ENCODE data around the gene PTPRG. TPM values are rescaled to one million over a fixed set of nuclear protein-coding genes. Genes with fewer than 3 reads are reported as not detected.

PTPRG gene
- total RNA-seq, 1 donor from 2014 or later: 39.6 TPM

- Histone ChIP-seq H3K79me2 (ENCODE audit: insufficient read depth, low read length) (no peaks in the 10 kb centered on the region), H3K36me3 (ENCODE audit: insufficient read depth, low read length) (no peaks in the 10 kb centered on the region), H3K4me2 (ENCODE audit: low read length) (no peak overlapping the region), H4K20me1 (ENCODE audit: insufficient read depth, low read length) (no peaks in the 10 kb centered on the region), H3K4me3 (ENCODE audit: insufficient read depth, low read depth, low read length) (no peak overlapping the region), H3K9ac (ENCODE audit: low read length) (no peak overlapping the region), H3K9me3 (ENCODE audit: insufficient read depth, low read depth, low read length) (no peaks in the 10 kb centered on the region), H2AFZ (ENCODE audit: low read depth, low read length) (no peak overlapping the region), H3K27ac (ENCODE audit: low read depth, low read length) (no peak overlapping the region), H3K27me3 (ENCODE audit: insufficient read depth, low read length) (no peaks in the 10 kb centered on the region), H3K4me1 (ENCODE audit: insufficient read depth, low read length) (no peaks in the 10 kb centered on the region)
- Mint-ChIP-seq H3K36me3 (ENCODE audit: low read depth, unreplicated experiment) (no peaks in the 10 kb centered on the region), H3K27ac (ENCODE audit: unreplicated experiment) (no peak overlapping the region), H3K4me3 (ENCODE audit: unreplicated experiment) (no peak overlapping the region), H3K9me3 (ENCODE audit: unreplicated experiment) (no peaks in the 10 kb centered on the region), H3K4me1 (ENCODE audit: low read depth, unreplicated experiment) (peaks cover 6% of the 10 kb centered on the region), H3K27me3 (ENCODE audit: low read depth, unreplicated experiment) (no peaks in the 10 kb centered on the region)
- TF ChIP-seq EZH2 (IDR thresholded peaks at IDR 0.05; ENCODE audit: insufficient read depth, low read length): no peak
- TF ChIP-seq, protein P1, sequence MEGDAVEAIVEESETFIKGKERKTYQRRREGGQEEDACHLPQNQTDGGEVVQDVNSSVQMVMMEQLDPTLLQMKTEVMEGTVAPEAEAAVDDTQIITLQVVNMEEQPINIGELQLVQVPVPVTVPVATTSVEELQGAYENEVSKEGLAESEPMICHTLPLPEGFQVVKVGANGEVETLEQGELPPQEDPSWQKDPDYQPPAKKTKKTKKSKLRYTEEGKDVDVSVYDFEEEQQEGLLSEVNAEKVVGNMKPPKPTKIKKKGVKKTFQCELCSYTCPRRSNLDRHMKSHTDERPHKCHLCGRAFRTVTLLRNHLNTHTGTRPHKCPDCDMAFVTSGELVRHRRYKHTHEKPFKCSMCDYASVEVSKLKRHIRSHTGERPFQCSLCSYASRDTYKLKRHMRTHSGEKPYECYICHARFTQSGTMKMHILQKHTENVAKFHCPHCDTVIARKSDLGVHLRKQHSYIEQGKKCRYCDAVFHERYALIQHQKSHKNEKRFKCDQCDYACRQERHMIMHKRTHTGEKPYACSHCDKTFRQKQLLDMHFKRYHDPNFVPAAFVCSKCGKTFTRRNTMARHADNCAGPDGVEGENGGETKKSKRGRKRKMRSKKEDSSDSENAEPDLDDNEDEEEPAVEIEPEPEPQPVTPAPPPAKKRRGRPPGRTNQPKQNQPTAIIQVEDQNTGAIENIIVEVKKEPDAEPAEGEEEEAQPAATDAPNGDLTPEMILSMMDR (IDR thresholded peaks at IDR 0.05; ENCODE audit: insufficient read depth, low read depth, low read length): no peak
- FAIRE-seq (no peak), DNase-seq (ENCODE audit: low read depth) (no peak)
Observed at GRCh38 chr3:62088472-62089104, 527.2 kb downstream of the PTPRG start.

DNA sequence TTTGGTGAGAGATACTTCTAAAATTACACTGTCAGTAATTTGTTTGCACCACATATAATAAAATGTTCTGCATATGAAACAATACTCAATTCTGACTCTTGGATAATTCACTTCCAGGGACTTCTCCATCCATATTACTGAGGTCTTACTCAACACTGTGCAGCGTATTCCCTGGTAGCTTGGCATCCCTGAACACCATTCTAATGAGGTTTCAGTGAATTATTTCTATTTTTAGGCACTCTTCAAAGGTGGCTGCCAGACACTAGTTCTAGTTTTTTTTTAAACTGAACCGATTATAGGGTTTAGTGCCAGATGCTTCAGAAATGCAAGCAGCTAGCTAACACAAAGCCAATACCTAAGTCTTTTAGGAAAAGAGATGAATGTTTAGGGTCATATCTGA is 528.7 kb downstream of the PTPRG start:
- no peaks in the 10 kb centered on the region for H3K36me3 ChIP-seq (ENCODE audit: insufficient read depth, low read length)
- H3K9ac ChIP-seq (ENCODE audit: low read length): no peak overlapping the region
- H4K20me1 ChIP-seq (ENCODE audit: insufficient read depth, low read length): no peaks in the 10 kb centered on the region
- H3K27ac Mint-ChIP-seq (ENCODE audit: unreplicated experiment): no peak overlapping the region
- H3K27ac ChIP-seq (ENCODE audit: low read depth, low read length): no peak overlapping the region
- no peaks in the 10 kb centered on the region for H3K9me3 Mint-ChIP-seq (ENCODE audit: unreplicated experiment)
- H3K4me2 ChIP-seq (ENCODE audit: low read length): no peak overlapping the region
- H3K4me3 ChIP-seq (ENCODE audit: insufficient read depth, low read depth, low read length): no peak overlapping the region
- peaks cover 1% of the 10 kb centered on the region for H3K36me3 Mint-ChIP-seq (ENCODE audit: low read depth, unreplicated experiment)
- no peaks in the 10 kb centered on the region for H3K27me3 ChIP-seq (ENCODE audit: insufficient read depth, low read length)
- H3K79me2 ChIP-seq (ENCODE audit: insufficient read depth, low read length): no peaks in the 10 kb centered on the region
- FAIRE-seq (no peak), DNase-seq (ENCODE audit: low read depth) (no peak)
- H3K27me3 Mint-ChIP-seq (ENCODE audit: low read depth, unreplicated experiment): no peaks in the 10 kb centered on the region
- no peak overlapping the region for H2AFZ ChIP-seq (ENCODE audit: low read depth, low read length)
- H3K4me3 Mint-ChIP-seq (ENCODE audit: unreplicated experiment): no peak overlapping the region
- H3K4me1 Mint-ChIP-seq (ENCODE audit: low read depth, unreplicated experiment): no peaks in the 10 kb centered on the region
- TF ChIP-seq, protein P1 (IDR thresholded peaks at IDR 0.05; ENCODE audit: insufficient read depth, low read depth, low read length): no peak
- TF ChIP-seq EZH2 (IDR thresholded peaks at IDR 0.05; ENCODE audit: insufficient read depth, low read length): no peak
- H3K4me1 ChIP-seq (ENCODE audit: insufficient read depth, low read length): no peaks in the 10 kb centered on the region
- H3K9me3 ChIP-seq (ENCODE audit: insufficient read depth, low read depth, low read length): no peaks in the 10 kb centered on the region

DNA sequence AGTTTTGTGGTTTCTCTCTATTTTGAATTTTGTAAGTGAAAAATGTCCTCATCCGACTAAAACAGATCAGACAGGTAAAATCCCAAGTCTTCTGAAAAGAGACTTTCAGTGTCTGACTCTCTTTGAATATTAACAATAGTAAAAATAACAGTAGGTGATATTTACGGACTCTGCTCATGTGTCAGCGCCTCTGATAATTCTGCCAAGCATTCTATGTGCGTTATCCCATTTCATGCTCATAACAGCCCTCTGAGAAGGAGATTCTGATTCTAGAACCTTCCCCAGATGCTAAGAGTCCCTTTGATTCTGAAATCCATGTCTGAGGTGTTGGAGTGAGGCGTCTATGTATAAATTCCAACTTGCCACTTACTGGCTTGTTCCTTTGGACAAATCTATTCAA is 529.1 kb downstream of the PTPRG start:
- H3K27ac Mint-ChIP-seq (ENCODE audit: unreplicated experiment): no peak overlapping the region
- Histone ChIP-seq H2AFZ (ENCODE audit: low read depth, low read length) (no peak overlapping the region), H3K27me3 (ENCODE audit: insufficient read depth, low read length) (no peaks in the 10 kb centered on the region), H3K4me2 (ENCODE audit: low read length) (no peak overlapping the region), H3K4me1 (ENCODE audit: insufficient read depth, low read length) (no peaks in the 10 kb centered on the region), H3K9me3 (ENCODE audit: insufficient read depth, low read depth, low read length) (no peaks in the 10 kb centered on the region), H3K9ac (ENCODE audit: low read length) (no peak overlapping the region), H3K36me3 (ENCODE audit: insufficient read depth, low read length) (no peaks in the 10 kb centered on the region), H4K20me1 (ENCODE audit: insufficient read depth, low read length) (no peaks in the 10 kb centered on the region), H3K4me3 (ENCODE audit: insufficient read depth, low read depth, low read length) (no peak overlapping the region), H3K27ac (ENCODE audit: low read depth, low read length) (no peak overlapping the region), H3K79me2 (ENCODE audit: insufficient read depth, low read length) (no peaks in the 10 kb centered on the region)
- peaks cover 2% of the 10 kb centered on the region for H3K36me3 Mint-ChIP-seq (ENCODE audit: low read depth, unreplicated experiment)
- no peaks in the 10 kb centered on the region for H3K9me3 Mint-ChIP-seq (ENCODE audit: unreplicated experiment)
- H3K4me3 Mint-ChIP-seq (ENCODE audit: unreplicated experiment): no peak overlapping the region
- H3K4me1 Mint-ChIP-seq (ENCODE audit: low read depth, unreplicated experiment): no peaks in the 10 kb centered on the region
- FAIRE-seq: no peak
- no peak for DNase-seq (ENCODE audit: low read depth)
- no peaks in the 10 kb centered on the region for H3K27me3 Mint-ChIP-seq (ENCODE audit: low read depth, unreplicated experiment)
- TF ChIP-seq, protein P1 (IDR thresholded peaks at IDR 0.05; ENCODE audit: insufficient read depth, low read depth, low read length): no peak
- TF ChIP-seq EZH2 (IDR thresholded peaks at IDR 0.05; ENCODE audit: insufficient read depth, low read length): no peak
